Gastroesophageal sphincter (tissue), 3 donors: ENCODE results near the gene CPM.

Experiments used
- CTCF ChIP-seq, 4 experiments: fragments of 200-600 bp in 2 of 4; fragments of 450-650 bp in 2 of 4; sonication (generic) in 1 of 4; IDR thresholded peaks; one replicate each; pipeline ENCODE4 v1.5.1; 2017 to 2019; ENCODE audit warnings: antibody characterized with exemption in 4 of 4, mild to moderate bottlenecking in 2 of 4, moderate library complexity in 2 of 4
- EP300 ChIP-seq: sonication (generic); formaldehyde crosslinking; IDR thresholded peaks from one replicate; pipeline ENCODE4 v1.6.1; 2017; ENCODE audit warnings: antibody characterized with exemption, mild to moderate bottlenecking
- POLR2A ChIP-seq, 2 donors: fragments of 450-650 bp; IDR thresholded peaks; one replicate each; pipeline ENCODE4 v1.6.1; 2017; ENCODE audit warnings: antibody characterized with exemption in 2 of 2, mild to moderate bottlenecking in 2 of 2, moderate library complexity in 1 of 2
- POLR2AphosphoS5 ChIP-seq: sonication (generic); formaldehyde crosslinking; IDR thresholded peaks from one replicate; pipeline ENCODE4 v1.6.1; 2017; ENCODE audit warnings: antibody characterized with exemption

DNA sequence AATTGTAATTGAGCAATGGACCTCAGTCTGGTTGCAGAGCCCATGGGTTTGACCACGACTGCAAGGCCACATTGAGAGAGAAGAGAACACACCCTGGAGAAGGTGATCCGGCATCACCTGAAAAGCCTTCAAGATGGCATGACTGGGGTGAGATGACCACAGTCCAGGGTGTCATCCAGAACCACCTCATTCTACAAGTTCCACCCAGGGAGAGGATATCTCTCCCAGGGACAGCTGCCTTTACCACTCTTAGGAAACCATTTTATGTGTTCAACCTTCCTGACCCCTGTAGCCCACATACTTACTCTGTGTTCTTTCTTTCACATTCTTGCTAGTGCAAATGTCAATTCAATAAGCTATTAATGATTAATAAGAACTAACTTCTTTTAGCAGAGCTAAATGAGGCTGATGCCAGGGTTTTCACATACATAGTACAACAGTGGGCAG, 43.4 kb upstream of the CPM start:
- TF ChIP-seq CTCF (IDR thresholded peaks at IDR 0.05) (no peak), POLR2A (IDR thresholded peaks at IDR 0.05) (no peak), POLR2AphosphoS5 (no peak), EP300 (no peak)
